Measurements from ENCODE around the gene SLC25A25. TPM values are rescaled to one million over a fixed set of nuclear protein-coding genes. Genes with fewer than 3 reads are reported as not detected.

SLC25A25 gene
- total and polyA plus RNA-seq, 10 of the 15 experiments (the other 5 are each of a cell fraction or from before 2014, with no cell fraction given): 0.04 to 17.1 (median 12.4) TPM; not detected in 1

DNA sequence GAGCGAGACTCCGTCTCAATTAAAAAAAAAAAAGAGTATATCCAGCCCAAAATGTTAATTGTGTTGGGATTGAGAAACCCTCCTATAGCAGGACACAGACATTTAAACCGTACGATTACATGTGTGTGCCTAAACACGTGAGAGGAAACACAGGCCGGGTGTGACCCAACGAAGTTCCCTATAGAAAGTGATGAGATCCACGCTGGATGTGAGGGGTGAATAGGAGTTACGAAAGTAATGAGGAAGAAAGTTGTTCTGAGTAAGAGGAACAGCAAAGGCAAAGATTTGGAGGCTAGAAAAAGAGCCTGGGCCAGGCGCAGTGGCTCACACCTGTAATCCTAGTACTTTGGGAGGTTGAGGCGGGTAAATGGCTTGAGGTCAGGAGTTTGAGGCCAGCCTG is 14.5 kb upstream of the SLC25A25 start:
- TF ChIP-seq NRF1 (conservative IDR thresholded peaks at IDR 0.05; ENCODE audit: low read depth, low read length): no peak
- TF ChIP-seq JUNB (IDR thresholded peaks at IDR 0.05): no peak
- no peak for TF ChIP-seq ZNF207 (IDR thresholded peaks at IDR 0.05; ENCODE audit: borderline replicate concordance)
- H3K9me3 ChIP-seq (replicated peaks; ENCODE audit: control insufficient read depth, insufficient read depth, low read length): no peaks in the 10 kb centered on the region
- H3K79me2 ChIP-seq (ENCODE audit: control insufficient read depth, insufficient read depth, low read length): no peaks in the 10 kb centered on the region
- SMC1A ChIA-PET (ENCODE audit: uncharacterized antibody, unreplicated experiment): interaction anchor here (0.5 kb wide), 1 partner anchor 20 kb away, joined by 3 read pairs; no protein-coding TSS in a partner anchor
- no peaks in the 10 kb centered on the region for H4K20me1 ChIP-seq (ENCODE audit: control insufficient read depth, insufficient read depth)
- FAIRE-seq: no peak
- no peak overlapping the region for H3K4me2 ChIP-seq (ENCODE audit: control insufficient read depth, insufficient read depth)
- no peak overlapping the region for H3K9ac ChIP-seq (ENCODE audit: control insufficient read depth, insufficient read depth, low read length)
- no TSS peak for BruUV-seq (replicated peaks)
- in situ Hi-C loops (cut with MboI): no loop called here
- H3K27me3 ChIP-seq (replicated peaks in 1 of 2; ENCODE audit: control insufficient read depth in 2 of 2, insufficient read depth in 2 of 2, low read length in 1 of 2): no peaks in the 10 kb centered on the region; a peak in 1 of 4 replicates
- RAD21 ChIA-PET (ENCODE audit: unreplicated experiment): no interaction called here
- intact Hi-C loops (cut with micrococcal nuclease; ENCODE audit: unreplicated experiment): no loop called here
- no peaks in the 10 kb centered on the region for H3K4me1 ChIP-seq (ENCODE audit: control insufficient read depth, insufficient read depth, low read length)
- no peak overlapping the region for H3K27ac ChIP-seq (ENCODE audit: control insufficient read depth, insufficient read depth)
- no peaks in the 10 kb centered on the region for H3K36me3 ChIP-seq (ENCODE audit: control insufficient read depth in 2 of 2, insufficient read depth in 2 of 2, low read length in 1 of 2)
- H3K4me3 ChIP-seq: no peak overlapping the region
- POLR2A ChIA-PET: no interaction called here
- CTCF ChIA-PET: no interaction called here
- DNase-seq (ENCODE audit: low read depth, low spot score): no peak
- WGBS (ENCODE audit: insufficient coverage, insufficient replicate concordance, low lambda C conversion rate, missing lambda C conversion rate): 66% methylated on average over 11 of the region's 11 CpGs
- H2AFZ ChIP-seq (ENCODE audit: control insufficient read depth, low read depth, low read length): no peak overlapping the region
- no peak for ATAC-seq

DNA sequence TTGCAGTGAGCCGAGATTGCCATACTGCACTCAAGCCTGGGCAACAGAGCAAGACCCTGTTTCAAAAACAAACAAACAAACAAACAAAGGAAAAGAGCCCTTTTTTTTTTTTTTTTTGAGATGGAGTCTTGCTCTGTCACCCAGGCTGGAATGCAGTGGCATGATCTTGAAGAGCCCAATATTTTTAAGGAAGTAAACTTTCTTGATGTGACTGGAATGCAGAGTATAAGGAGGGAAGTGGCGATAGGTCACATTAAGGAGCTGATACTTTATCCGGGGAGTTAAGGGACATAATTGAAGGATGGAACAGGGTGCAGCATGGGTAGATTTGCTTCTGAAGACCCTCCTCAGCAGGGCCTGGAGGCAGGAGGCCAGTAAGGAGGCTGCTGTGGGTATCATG is 13.9 kb upstream of the SLC25A25 start:
- DNase-seq (ENCODE audit: low read depth, low spot score) (no peak), ATAC-seq (no peak), FAIRE-seq (no peak)
- H3K36me3 ChIP-seq (ENCODE audit: control insufficient read depth in 2 of 2, insufficient read depth in 2 of 2, low read length in 1 of 2): no peaks in the 10 kb centered on the region
- no peak overlapping the region for H2AFZ ChIP-seq (ENCODE audit: control insufficient read depth, low read depth, low read length)
- in situ Hi-C loops (cut with MboI): no loop called here
- H3K27ac ChIP-seq (ENCODE audit: control insufficient read depth, insufficient read depth): no peak overlapping the region
- RAD21 ChIA-PET (ENCODE audit: unreplicated experiment): no interaction called here
- TF ChIP-seq WRNIP1 (IDR thresholded peaks at IDR 0.05; ENCODE audit: borderline replicate concordance, low read depth, low read length): no peak
- TF ChIP-seq EGR1 (IDR thresholded peaks at IDR 0.05; ENCODE audit: borderline replicate concordance in 1 of 2, low read depth in 2 of 2, low read length in 2 of 2): no peak
- TF ChIP-seq RFX5 (IDR thresholded peaks at IDR 0.05; ENCODE audit: low read depth, low read length): no peak
- SMC1A ChIA-PET (ENCODE audit: uncharacterized antibody, unreplicated experiment): interaction anchor here (0.5 kb wide), 1 partner anchor 20 kb away, joined by 3 read pairs; no protein-coding TSS in a partner anchor
- BruUV-seq (replicated peaks): no TSS peak
- no peaks in the 10 kb centered on the region; a peak in 1 of 4 replicates for H3K27me3 ChIP-seq (replicated peaks in 1 of 2; ENCODE audit: control insufficient read depth in 2 of 2, insufficient read depth in 2 of 2, low read length in 1 of 2)
- H4K20me1 ChIP-seq (ENCODE audit: control insufficient read depth, insufficient read depth): no peaks in the 10 kb centered on the region
- CTCF ChIA-PET: interaction anchor here (0.6 kb wide), 1 partner anchor 19 kb away, joined by 3 read pairs; no protein-coding TSS in a partner anchor
- no peak overlapping the region for H3K4me2 ChIP-seq (ENCODE audit: control insufficient read depth, insufficient read depth)
- H3K79me2 ChIP-seq (ENCODE audit: control insufficient read depth, insufficient read depth, low read length): no peaks in the 10 kb centered on the region
- H3K4me1 ChIP-seq (ENCODE audit: control insufficient read depth, insufficient read depth, low read length): no peaks in the 10 kb centered on the region
- no peak overlapping the region for H3K9ac ChIP-seq (ENCODE audit: control insufficient read depth, insufficient read depth, low read length)
- no peaks in the 10 kb centered on the region for H3K9me3 ChIP-seq (replicated peaks; ENCODE audit: control insufficient read depth, insufficient read depth, low read length)
- WGBS (ENCODE audit: insufficient coverage, insufficient replicate concordance, low lambda C conversion rate, missing lambda C conversion rate): 33% methylated on average over 3 of the region's 3 CpGs
- POLR2A ChIA-PET: interaction anchor here (0.7 kb wide), 1 partner anchor 514 kb away, joined by 4 read pairs; no protein-coding TSS in a partner anchor
- intact Hi-C loops (cut with micrococcal nuclease; ENCODE audit: unreplicated experiment): no loop called here
- no peak overlapping the region for H3K4me3 ChIP-seq

Data from GM12878 (cell line).